Stimulated activated CD8-positive, alpha-beta memory T cell treated with anti-CD3 and anti-CD28 coated beads, Interleukin-7, amount 100 ng/mL, for 48 hours (primary cell): ENCODE measurements around the gene UNKL.
"Not testable (repeated sequence)": the region's sequence is repeated elsewhere in the genome, so short reads cannot be mapped to it uniquely, and the experiment has no call there.

Experiments
- DNase-seq, 2 donors: peaks; one replicate each; pipeline ENCODE4 v3.0.0-alpha.2; 2020; ENCODE audit warnings: low read depth in 1 of 2; ENCODE audit errors: extremely low read depth in 1 of 2

The UNKL gene

GRCh38 chr16:1446296-1447080 is 32.0 kb upstream of the UNKL start:
- no peak for DNase-seq

- DNase-seq: no peak
Measured at GRCh38 chr16:1445518-1446203, 31.2 kb upstream of the UNKL start.

- no peak for DNase-seq
Measured at GRCh38 chr16:1444730-1445517, 30.4 kb upstream of the UNKL start.

GRCh38 chr16:1443980-1444729 is 29.7 kb upstream of the UNKL start, which contains the start of gene CCDC154:
TSS of gene CCDC154 (minus strand) at chr16:1444556. CDS start at chr16:1444322, 234 bp downstream.
- DNase-seq: no peak

GRCh38 chr16:1443403-1443973 is 29.0 kb upstream of the UNKL start:
- DNase-seq: no peak

- no peak for DNase-seq
Measured at GRCh38 chr16:1442697-1443096, 28.2 kb upstream of the UNKL start.

GRCh38 chr16:1441391-1441829 is 26.9 kb upstream of the UNKL start:
- no peak for DNase-seq

- DNase-seq: not testable (repeated sequence)
Measured at GRCh38 chr16:1439699-1440074, 25.2 kb upstream of the UNKL start.

GRCh38 chr16:1439058-1439698 is 24.7 kb upstream of the UNKL start:
- no peak for DNase-seq

- DNase-seq: no peak
Measured at GRCh38 chr16:1438229-1439057, 23.9 kb upstream of the UNKL start.

- DNase-seq: no peak
Measured at GRCh38 chr16:1437606-1438005, 23.1 kb upstream of the UNKL start.

- DNase-seq: no peak
Measured at GRCh38 chr16:1436731-1437355, 22.3 kb upstream of the UNKL start.

GRCh38 chr16:1435921-1436697 is 21.6 kb upstream of the UNKL start:
- no peak for DNase-seq

- no peak for DNase-seq
Measured at GRCh38 chr16:1434644-1435592, 20.4 kb upstream of the UNKL start.

- no peak for DNase-seq
Measured at GRCh38 chr16:1433756-1434155, 19.3 kb upstream of the UNKL start.

- no peak for DNase-seq
Measured at GRCh38 chr16:1433263-1433560, 18.7 kb upstream of the UNKL start.
